Pancreas (tissue), 10 donors: ENCODE data around the gene KCNIP2. TPM values are rescaled to one million over a fixed set of nuclear protein-coding genes. Genes with fewer than 3 reads are reported as not detected.

Experiments
- ATAC-seq, 4 donors: fragments of 200-7000 bp; cut with Tn5 transposase; one replicate each; pipeline versions ENCODE4 v1.8.0 to v1.9.1; 2020; ENCODE audit warnings: mild to moderate bottlenecking in 4 of 4, moderate library complexity in 4 of 4
- DNase-seq, 6 donors: peaks; one replicate each; pipeline ENCODE4 v3.0.0-alpha.2; 2020
- FAIRE-seq: peaks from 2 replicates; lab custom pipeline; 2012; peaks lifted over from hg19 to GRCh38; lab: Jason Lieb, UNC
- H3K27ac ChIP-seq, 4 donors: fragments of 200-600 bp; sonication (generic); 1 replicate in 3 of 4; 2 replicates in 1 of 4; pipeline versions ENCODE4 v1.5.0 to v1.8.0; 2020
- H3K27me3 ChIP-seq, 4 donors: fragments of 200-600 bp; one replicate each; pipeline ENCODE4 v1.8.0; 2021
- H3K36me3 ChIP-seq, 3 donors: fragments of 200-600 bp; sonication (generic) in 1 of 3; one replicate each; pipeline versions ENCODE4 v1.5.0 to v1.8.0; 2020 to 2021
- H3K4me1 ChIP-seq, 3 donors: fragments of 200-600 bp; one replicate each; pipeline ENCODE4 v1.8.0; 2021
- H3K4me3 ChIP-seq, 4 donors: fragments of 200-600 bp; sonication (generic) in 2 of 4; one replicate each; pipeline versions ENCODE4 v1.5.0 to v1.8.0; 2020 to 2021
- H3K9me3 ChIP-seq, 4 donors: fragments of 200-600 bp; one replicate each; pipeline ENCODE4 v1.8.0; 2021
- CTCF ChIP-seq, 4 donors: fragments of 200-600 bp; sonication (generic) in 3 of 4; IDR thresholded peaks; one replicate each; pipeline versions ENCODE4 v1.5.0 to v1.8.0; 2021; ENCODE audit warnings: antibody characterized with exemption in 4 of 4
- WGBS, 2 donors: extraction: QIAGEN DNeasy Blood & Tissue Kit; methylation state at CpG; one replicate each; pipeline ENCODE4 v1.1.7; 2013; 5-methylcytosine and 5-hydroxymethylcytosine counted together
- intact Hi-C, 3 donors: fragments of 100-400 bp; cut with DNase I; formaldehyde crosslinking; loops; one replicate each; pipeline versions ENCODE4 v1.11.1 to v1.14.2; 2022
- polyA plus RNA-seq, 2 donors: library from polyadenylated mRNA; stranded (reverse); fragments of 200-250 nt; gene quantifications; one replicate each; pipeline ENCODE4 v1.2.3, GENCODE V29; 2013
- total RNA-seq, 6 donors: library from RNA; stranded (reverse); fragmentation: NEBNext Ultra II Directional in 4 of 6; extraction: Animal tissue kit (Norgen Biotek cat#: 25700) in 4 of 6; gene quantifications; one replicate each; pipeline versions ENCODE4 v1.2.1 to v1.2.4, GENCODE V29; 2021 to 2023
- donor health status: healthy with polysubstance abuse.
- donor health status: DM: no; HTN: no; CAD: no; lungs with moderate emphysema.
- donor health status: DM: no; HTN: no; CAD: no.
- donor health status: control.
- donor health status: control.
- donor health status: Bipolar disorder and iron deficiency.
- donor health status: DM: yes; HTN: yes; CAD: no.
- donor health status: DM: no; HTN: no; CAD: no.
- donor health status: DM: no; HTN: no; CAD: no.
- donor health status: DM: yes; HTN: yes; CAD: no.

The KCNIP2 gene
- total and polyA plus RNA-seq, 8 donors, result 0.67 to 3.0 (median 1.5) TPM

- FAIRE-seq (no peak), DNase-seq (no peak), ATAC-seq (no peak)
- no peaks in the 10 kb centered on the region for H3K9me3 ChIP-seq
- H3K27ac ChIP-seq, result no peak overlapping the region
- no peaks in the 10 kb centered on the region for H3K27me3 ChIP-seq
- no peaks in the 10 kb centered on the region for H3K36me3 ChIP-seq
- no peak for TF ChIP-seq CTCF (IDR thresholded peaks at IDR 0.05)
- 84 to 87% methylated on average over 1 of the region's 1 CpG for WGBS, 2 donors
- no peak overlapping the region for H3K4me3 ChIP-seq
- intact Hi-C loops, result loop anchor here in 1 of 3 donors (10.0 kb wide), 1 partner anchor 181 kb away; no protein-coding TSS in a partner anchor
- peaks cover 0 to 8% (median 0%) of the 10 kb centered on the region in 3 donors for H3K4me1 ChIP-seq
These were observed 10.1 kb downstream of the KCNIP2 start for GRCh38 chr10:101833466-101833865.

GRCh38 chr10:101832325-101832771 is 11.3 kb downstream of the KCNIP2 start:
- H3K36me3 ChIP-seq, result no peaks in the 10 kb centered on the region
- no peak overlapping the region for H3K4me3 ChIP-seq
- ATAC-seq, result no peak
- peaks cover 0 to 8% (median 0%) of the 10 kb centered on the region in 3 donors for H3K4me1 ChIP-seq
- H3K27me3 ChIP-seq, result no peaks in the 10 kb centered on the region
- peak in 2 of 6 donors; percentile 19 to 49 for DNase-seq
- TF ChIP-seq CTCF (IDR thresholded peaks at IDR 0.05), result no peak
- intact Hi-C loops, result loop anchor here in 1 of 3 donors (10.0 kb wide), 1 partner anchor 182 kb away; no protein-coding TSS in a partner anchor
- no peak overlapping the region for H3K27ac ChIP-seq
- no peak for FAIRE-seq
- 36 to 50% methylated on average over 4 of the region's 4 CpGs for WGBS, 2 donors
- no peaks in the 10 kb centered on the region for H3K9me3 ChIP-seq

GRCh38 chr10:101831169-101831811 is 12.3 kb downstream of the KCNIP2 start:
- Histone ChIP-seq H3K27ac (peak overlapping the region in 3 of 4 donors; percentile 42 to 60 (median 54)), H3K27me3 (no peaks in the 10 kb centered on the region), H3K4me3 (peak overlapping the region in 3 of 4 donors; percentile 22 to 56 (median 45)), H3K4me1 (peaks cover 0 to 8% (median 0%) of the 10 kb centered on the region in 3 donors), H3K9me3 (no peaks in the 10 kb centered on the region), H3K36me3 (no peaks in the 10 kb centered on the region)
- no peak for TF ChIP-seq CTCF (IDR thresholded peaks at IDR 0.05)
- FAIRE-seq (no peak), DNase-seq (no peak), ATAC-seq (no peak)
- intact Hi-C loops, result loop anchor here in 1 of 3 donors (10.0 kb wide), 1 partner anchor 184 kb away; no protein-coding TSS in a partner anchor
- WGBS, 2 donors, result 64% methylated on average over 9 of the region's 9 CpGs

GRCh38 chr10:101830322-101831168 is 13.1 kb downstream of the KCNIP2 start:
- Histone ChIP-seq H3K27me3 (no peaks in the 10 kb centered on the region), H3K9me3 (no peaks in the 10 kb centered on the region), H3K27ac (peak overlapping the region; percentile 27 to 60 (median 48)), H3K4me3 (peak overlapping the region; percentile 22 to 56 (median 50)), H3K36me3 (no peaks in the 10 kb centered on the region), H3K4me1 (peaks cover 0 to 8% (median 0%) of the 10 kb centered on the region in 3 donors)
- ATAC-seq, result peak; percentile 85 to 91 (median 90)
- no peak for TF ChIP-seq CTCF (IDR thresholded peaks at IDR 0.05)
- intact Hi-C loops, result loop anchor here in 1 of 3 donors (10.0 kb wide), 1 partner anchor 184 kb away; no protein-coding TSS in a partner anchor
- peak; percentile 88 to 96 (median 91) for DNase-seq
- 1 to 2% methylated on average over 54 to 56 of the region's 56 CpGs for WGBS, 2 donors
- no peak for FAIRE-seq
